Endothelial cell of umbilical vein (primary cell): ENCODE data around the gene SAXO1. TPM values are rescaled to one million over a fixed set of nuclear protein-coding genes. Genes with fewer than 3 reads are reported as not detected.

Source experiments
- BruUV-seq: library from RNA; stranded (reverse); fragments of 400-500 nt; replicated peaks from 2 replicates; lab custom pipeline; 2021; lab: Mats Ljungman, UMichigan
- CTCF ChIA-PET: fragments of 300-600, 350-600 bp; sonication (Branson Sonifier 250); formaldehyde crosslinking; loops from one replicate; lab custom pipeline; 2021; ENCODE audit warnings: antibody characterized with exemption, inconsistent platforms; lab: Charles Lee
- POLR2A ChIA-PET: fragments of 300-600, 350-600 bp; sonication (Branson Sonifier 250); formaldehyde crosslinking; loops from one replicate; lab custom pipeline; 2021; ENCODE audit warnings: antibody characterized with exemption, inconsistent platforms; lab: Charles Lee
- DNase-seq: peaks from one replicate; pipeline ENCODE4 v3.0.0-alpha.2; 2011; ENCODE audit warnings: low read depth, low spot score
- FAIRE-seq: peaks from 2 replicates; lab custom pipeline; 2011; peaks lifted over from hg19 to GRCh38; lab: Jason Lieb, UNC
- H2AFZ ChIP-seq: 2 replicates; pipeline ENCODE4 v1.6.0; 2012; ENCODE audit warnings: low read depth, low read length, control low read depth, inconsistent platforms
- H3K27ac ChIP-seq: 2 replicates; pipeline ENCODE4 v1.5.1; 2011; ENCODE audit warnings: low read depth, mild to moderate bottlenecking, control low read depth, low read length, moderate library complexity; ENCODE audit not compliant: insufficient read depth
- H3K27me3 ChIP-seq, 2 experiments: 2 replicates each; pipeline versions ENCODE4 v1.6.0 to v1.6.1; 2011; ENCODE audit warnings: low read length in 2 of 2, mixed read lengths in 1 of 2; ENCODE audit not compliant: control insufficient read depth in 2 of 2, insufficient read depth in 2 of 2
- H3K36me3 ChIP-seq, 2 experiments: 2 replicates in 1 of 2; 3 replicates in 1 of 2; pipeline ENCODE4 v1.5.1; 2011; ENCODE audit warnings: low read length in 2 of 2, mild to moderate bottlenecking in 1 of 2, moderate library complexity in 1 of 2; ENCODE audit not compliant: control insufficient read depth in 2 of 2, insufficient read depth in 2 of 2; ENCODE audit errors: extremely low read depth in 1 of 2
- H3K4me1 ChIP-seq: 3 replicates; pipeline ENCODE4 v1.5.1; 2011; ENCODE audit warnings: mild to moderate bottlenecking, low read length; ENCODE audit not compliant: control insufficient read depth, insufficient read depth; ENCODE audit errors: extremely low read depth
- H3K4me2 ChIP-seq: 2 replicates; pipeline ENCODE4 v1.6.1; 2011; ENCODE audit warnings: low read length, control low read depth, mixed read lengths; ENCODE audit not compliant: insufficient read depth
- H3K4me3 ChIP-seq, 3 experiments: fragments of 200-600 bp in 1 of 3; sonication (generic), shearing (Covaris generic) in 1 of 3; replicated peaks in 1 of 3; 2 replicates each; pipeline ENCODE4 v1.5.1; 2011 to 2016; ENCODE audit warnings: control low read depth in 3 of 3, low read length in 3 of 3, mild to moderate bottlenecking in 2 of 3, inconsistent platforms in 1 of 3, low read depth in 1 of 3, moderate library complexity in 1 of 3; ENCODE audit not compliant: insufficient read depth in 1 of 3
- H3K79me2 ChIP-seq: 2 replicates; pipeline ENCODE4 v1.6.0; 2012; ENCODE audit warnings: low read length, inconsistent platforms; ENCODE audit not compliant: control insufficient read depth, insufficient read depth
- H3K9ac ChIP-seq: replicated peaks from 2 replicates; pipeline ENCODE3; 2011; ENCODE audit warnings: low read length, control low read depth; ENCODE audit not compliant: insufficient read depth; ENCODE audit errors: extremely low read depth
- H3K9me1 ChIP-seq: replicated peaks from 3 replicates; pipeline ENCODE4 v1.6.0; 2011; ENCODE audit warnings: mild to moderate bottlenecking, low read length; ENCODE audit not compliant: control insufficient read depth, insufficient read depth; ENCODE audit errors: extremely low read depth
- H3K9me3 ChIP-seq: replicated peaks from 2 replicates; pipeline ENCODE4 v1.5.1; 2012; ENCODE audit warnings: low read length, inconsistent platforms; ENCODE audit not compliant: control insufficient read depth, insufficient read depth
- H4K20me1 ChIP-seq: replicated peaks from 2 replicates; pipeline ENCODE3; 2011; ENCODE audit warnings: mild to moderate bottlenecking, low read length; ENCODE audit not compliant: control insufficient read depth, insufficient read depth; ENCODE audit errors: extremely low read depth
- CTCF ChIP-seq, 2 donors: IDR thresholded peaks; 1 replicate in 1 of 2; 2 replicates in 1 of 2; pipeline ENCODE4 v1.5.1; 2011; ENCODE audit warnings: low read length in 2 of 2, mild to moderate bottlenecking in 2 of 2, moderate library complexity in 2 of 2, control low read depth in 1 of 2, inconsistent platforms in 1 of 2, low read depth in 1 of 2; ENCODE audit not compliant: insufficient read depth in 1 of 2; ENCODE audit errors: extremely low read depth in 1 of 2
- EZH2 ChIP-seq: IDR thresholded peaks from 2 replicates; pipeline ENCODE4 v1.6.1; 2012; ENCODE audit warnings: borderline replicate concordance, low read depth, mild to moderate bottlenecking, moderate library complexity, low read length, inconsistent platforms; ENCODE audit not compliant: severe bottlenecking
- FOS ChIP-seq: IDR thresholded peaks from 2 replicates; pipeline ENCODE4 v1.6.1; 2011; ENCODE audit warnings: mild to moderate bottlenecking, low read length, moderate library complexity, borderline replicate concordance; ENCODE audit not compliant: insufficient read depth
- GATA2 ChIP-seq: IDR thresholded peaks from 2 replicates; pipeline ENCODE4 v1.7.0; 2011; ENCODE audit warnings: low read depth, mild to moderate bottlenecking, moderate library complexity, mixed read lengths, low read length; ENCODE audit not compliant: insufficient read length, insufficient read depth
- JUN ChIP-seq: IDR thresholded peaks from 2 replicates; pipeline ENCODE4 v1.6.1; 2011; ENCODE audit warnings: borderline replicate concordance, low read depth; ENCODE audit not compliant: insufficient read length, insufficient read depth
- MYC ChIP-seq: IDR thresholded peaks from one replicate; pipeline ENCODE4 v1.6.1; 2011; ENCODE audit warnings: mild to moderate bottlenecking, low read depth, low read length
- POLR2A ChIP-seq: IDR thresholded peaks from 2 replicates; pipeline ENCODE4 v1.6.1; 2012; ENCODE audit warnings: low read depth, mild to moderate bottlenecking, control low read depth, low read length
- POLR2AphosphoS5 ChIP-seq: IDR thresholded peaks from 2 replicates; pipeline ENCODE4 v1.6.1; 2012; ENCODE audit warnings: low read depth, mild to moderate bottlenecking, control low read depth, low read length, moderate library complexity; ENCODE audit not compliant: insufficient read depth
- dilution Hi-C: fragments of 300-500 bp; cut with MboI; formaldehyde crosslinking; loops from one replicate; pipeline ENCODE4 v1.15.0; 2019; ENCODE audit warnings: low sequenced_read_pairs; ENCODE audit not compliant: extremely low pct_ligation_motif_present
- intact Hi-C: fragments of 100-400 bp; cut with micrococcal nuclease; formaldehyde crosslinking; loops from one replicate; pipeline ENCODE4 v1.10.0; 2022
- polyA plus RNA-seq, 4 experiments: library from polyadenylated mRNA; depleted of rRNA in 3 of 4; stranded (reverse) in 3 of 4; unstranded in 1 of 4; fragments of >200 nt; gene quantifications; 2 replicates each; pipeline versions ENCODE4 v1.2.1 to v1.2.3, GENCODE V29; 2011 to 2012; ENCODE audit warnings: missing spikeins in 1 of 4
- total RNA-seq: library from RNA; stranded (reverse); gene quantifications from 2 replicates; pipeline ENCODE4 v1.2.3, GENCODE V29; 2021
- TF ChIP-seq, protein P1 (sequence below): IDR thresholded peaks from 2 replicates; pipeline ENCODE4 v1.6.1; 2011; ENCODE audit not compliant: insufficient read depth, insufficient read length

SAXO1 gene
- total and polyA plus RNA-seq, 2 donors (not counting 3 experiments of a cell fraction or from before 2014, with no cell fraction given), result not detected

GRCh38 chr9:18923671-18924430, 109.2 kb downstream of the SAXO1 start:
- H3K36me3 ChIP-seq, result no peaks in the 10 kb centered on the region
- CTCF ChIA-PET, result interaction anchor here (1.6 kb wide), 1 partner anchor 50 kb away, joined by 3 read pairs; no protein-coding TSS in a partner anchor
- H2AFZ ChIP-seq, result no peak overlapping the region
- dilution Hi-C loops, result no loop called here
- no peaks in the 10 kb centered on the region for H3K9me3 ChIP-seq
- no peak for TF ChIP-seq CTCF (IDR thresholded peaks at IDR 0.05; ENCODE audit: extremely low read depth in 1 of 2, insufficient read depth in 1 of 2, low read depth in 1 of 2, low read length in 2 of 2)
- no peak for TF ChIP-seq FOS
- TF ChIP-seq EZH2, result no peak
- no peak for TF ChIP-seq POLR2AphosphoS5
- no peak for TF ChIP-seq JUN
- no peak for TF ChIP-seq MYC
- no peak for TF ChIP-seq POLR2A
- TF ChIP-seq GATA2, result no peak
- TF ChIP-seq, protein P1, sequence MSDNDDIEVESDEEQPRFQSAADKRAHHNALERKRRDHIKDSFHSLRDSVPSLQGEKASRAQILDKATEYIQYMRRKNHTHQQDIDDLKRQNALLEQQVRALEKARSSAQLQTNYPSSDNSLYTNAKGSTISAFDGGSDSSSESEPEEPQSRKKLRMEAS, result no peak
- intact Hi-C loops, result no loop called here
- POLR2A ChIA-PET, result no interaction called here
- BruUV-seq, result no TSS peak
- no peaks in the 10 kb centered on the region for H3K9me1 ChIP-seq
- H3K9ac ChIP-seq, result no peak overlapping the region
- no peak overlapping the region for H3K27ac ChIP-seq
- no peak overlapping the region for H3K4me2 ChIP-seq
- H3K79me2 ChIP-seq, result no peaks in the 10 kb centered on the region
- no peaks in the 10 kb centered on the region for H3K27me3 ChIP-seq
- DNase-seq, result no peak
- H3K4me3 ChIP-seq, result no peak overlapping the region
- H4K20me1 ChIP-seq, result no peaks in the 10 kb centered on the region
- no peak for FAIRE-seq
- H3K4me1 ChIP-seq, result no peaks in the 10 kb centered on the region
